ENCODE results near the gene SUPT20HL2. TPM values are rescaled to one million over a fixed set of nuclear protein-coding genes. Genes with fewer than 3 reads are reported as not detected.

The SUPT20HL2 gene
- total RNA-seq, 4 donors from 2014 or later = not detected

- TF ChIP-seq EP300 (IDR thresholded peaks at IDR 0.05) (no peak), CTCF (IDR thresholded peaks at IDR 0.05) (no peak), POLR2A (IDR thresholded peaks at IDR 0.05) (no peak)
- no peaks in the 10 kb centered on the region for H3K4me1 ChIP-seq
- DNase-seq (ENCODE audit: low spot score in 2 of 2) = no peak
- H3K27me3 ChIP-seq = peaks cover 0 to 4% of the 10 kb centered on the region in 2 donors
- H3K9me3 ChIP-seq = no peaks in the 10 kb centered on the region
- no peak overlapping the region for H3K4me3 ChIP-seq
- no peak overlapping the region for H3K27ac ChIP-seq
- 85 to 98% methylated on average over 5 of the region's 5 CpGs for WGBS, 2 donors
- H3K36me3 ChIP-seq = no peaks in the 10 kb centered on the region
Observed at GRCh38 chrX:24277405-24277804, 36.5 kb downstream of the SUPT20HL2 start.

GRCh38 chrX:24276015-24276414 lies 37.9 kb downstream of the SUPT20HL2 start:
- WGBS, 2 donors = 66 to 68% methylated on average over 5 of the region's 5 CpGs
- no peaks in the 10 kb centered on the region for H3K9me3 ChIP-seq
- no peak for DNase-seq (ENCODE audit: low spot score in 2 of 2)
- no peaks in the 10 kb centered on the region for H3K4me1 ChIP-seq
- H3K27ac ChIP-seq = no peak overlapping the region
- H3K36me3 ChIP-seq = no peaks in the 10 kb centered on the region
- peaks cover 0 to 9% of the 10 kb centered on the region in 2 donors for H3K27me3 ChIP-seq
- TF ChIP-seq POLR2A (IDR thresholded peaks at IDR 0.05) (no peak), CTCF (IDR thresholded peaks at IDR 0.05) (no peak), EP300 (IDR thresholded peaks at IDR 0.05) (no peak)
- no peak overlapping the region for H3K4me3 ChIP-seq

- Histone ChIP-seq H3K9me3 (no peaks in the 10 kb centered on the region), H3K4me1 (no peaks in the 10 kb centered on the region), H3K27me3 (peaks cover 0 to 9% of the 10 kb centered on the region in 2 donors), H3K4me3 (no peak overlapping the region), H3K36me3 (no peaks in the 10 kb centered on the region), H3K27ac (no peak overlapping the region)
- no peak for DNase-seq (ENCODE audit: low spot score in 2 of 2)
- no peak for TF ChIP-seq CTCF (IDR thresholded peaks at IDR 0.05)
- no peak for TF ChIP-seq POLR2A (IDR thresholded peaks at IDR 0.05)
- TF ChIP-seq EP300 (IDR thresholded peaks at IDR 0.05) = no peak
Observed at GRCh38 chrX:24271262-24271661, 42.6 kb downstream of the SUPT20HL2 start.

- no peak for DNase-seq (ENCODE audit: low spot score in 2 of 2)
- no peaks in the 10 kb centered on the region for H3K36me3 ChIP-seq
- TF ChIP-seq CTCF (IDR thresholded peaks at IDR 0.05) (no peak), EP300 (IDR thresholded peaks at IDR 0.05) (no peak), POLR2A (IDR thresholded peaks at IDR 0.05) (no peak)
- H3K27ac ChIP-seq = no peak overlapping the region
- no peak overlapping the region for H3K4me3 ChIP-seq
- WGBS, 2 donors = 88 to 89% methylated on average over 5 of the region's 5 CpGs
- peaks cover 0 to 9% of the 10 kb centered on the region in 2 donors for H3K27me3 ChIP-seq
- H3K9me3 ChIP-seq = no peaks in the 10 kb centered on the region
- no peaks in the 10 kb centered on the region for H3K4me1 ChIP-seq
Observed at GRCh38 chrX:24268786-24269185, 45.1 kb downstream of the SUPT20HL2 start.

- no peak for DNase-seq (ENCODE audit: low spot score in 2 of 2)
- no peak overlapping the region for H3K27ac ChIP-seq
- TF ChIP-seq EP300 (IDR thresholded peaks at IDR 0.05) (no peak), POLR2A (IDR thresholded peaks at IDR 0.05) (no peak), CTCF (IDR thresholded peaks at IDR 0.05) (no peak)
- 58 to 65% methylated on average over 4 of the region's 4 CpGs for WGBS, 2 donors
- no peaks in the 10 kb centered on the region for H3K4me1 ChIP-seq
- H3K36me3 ChIP-seq = no peaks in the 10 kb centered on the region
- H3K4me3 ChIP-seq = no peak overlapping the region
- no peaks in the 10 kb centered on the region for H3K9me3 ChIP-seq
- peaks cover 0 to 9% of the 10 kb centered on the region in 2 donors for H3K27me3 ChIP-seq
Observed at GRCh38 chrX:24266996-24267395, 46.9 kb downstream of the SUPT20HL2 start.
